Activated T-helper 1 cell treated with anti-CD3 and anti-CD28 coated beads, Interleukin-12 subunit alpha, Interleukin-12 subunit beta, Interleukin-2, Interleukin-4 antibody, amounts not matched to agents 30 ng/mL and 10 ng/mL and 1 ng/mL, durations not matched to agents 14 hours and 24 hours and 36 hours (primary cell): Measurements from ENCODE around the gene CMTM4. TPM values are rescaled to one million over a fixed set of nuclear protein-coding genes. Genes with fewer than 3 reads are reported as not detected.

Experiments
- DNase-seq: peaks from one replicate; pipeline ENCODE4 v3.0.0; 2021; ENCODE audit warnings: low spot score
- H3K27ac Mint-ChIP-seq: one replicate; pipeline ENCODE4 v1.8.0; 2021; ENCODE audit warnings: mild to moderate bottlenecking, mixed read lengths
- H3K27me3 Mint-ChIP-seq: one replicate; pipeline ENCODE4 v1.8.0; 2022; ENCODE audit warnings: mild to moderate bottlenecking, moderate library complexity, mixed read lengths; ENCODE audit not compliant: insufficient read depth
- H3K36me3 Mint-ChIP-seq: one replicate; pipeline ENCODE4 v1.8.0; 2021; ENCODE audit warnings: low read depth, mixed read lengths
- H3K4me1 Mint-ChIP-seq: one replicate; pipeline ENCODE4 v1.8.0; 2021; ENCODE audit warnings: low read depth, mixed read lengths
- H3K4me3 Mint-ChIP-seq: one replicate; pipeline ENCODE4 v1.8.0; 2021; ENCODE audit warnings: mild to moderate bottlenecking, moderate library complexity, mixed read lengths
- H3K9me3 Mint-ChIP-seq: one replicate; pipeline ENCODE4 v1.8.0; 2021; ENCODE audit warnings: mixed read lengths
- intact Hi-C: fragments of 100-400 bp; cut with micrococcal nuclease; formaldehyde crosslinking; loops from one replicate; pipeline ENCODE4 v1.15.1; 2024
- total RNA-seq: library from RNA; stranded (reverse); gene quantifications from 2 replicates; pipeline ENCODE4 v1.2.3, GENCODE V29; 2022

Gene CMTM4
- total RNA-seq, 1 donor from 2014 or later, result 3.3 TPM

GRCh38 chr16:66719246-66719645, 22.7 kb upstream of the CMTM4 start:
- H3K36me3 Mint-ChIP-seq, result peaks cover 22% of the 10 kb centered on the region
- intact Hi-C loops, result no loop called here
- no peak for DNase-seq
- no peaks in the 10 kb centered on the region for H3K9me3 Mint-ChIP-seq
- no peak overlapping the region for H3K4me3 Mint-ChIP-seq
- no peak overlapping the region for H3K27ac Mint-ChIP-seq
- H3K27me3 Mint-ChIP-seq, result no peaks in the 10 kb centered on the region
- H3K4me1 Mint-ChIP-seq, result no peaks in the 10 kb centered on the region

- H3K27me3 Mint-ChIP-seq, result no peaks in the 10 kb centered on the region
- no peak overlapping the region for H3K4me3 Mint-ChIP-seq
- H3K36me3 Mint-ChIP-seq, result peaks cover 8% of the 10 kb centered on the region
- no peak for DNase-seq
- no peaks in the 10 kb centered on the region for H3K4me1 Mint-ChIP-seq
- no peaks in the 10 kb centered on the region for H3K9me3 Mint-ChIP-seq
- intact Hi-C loops, result no loop called here
- H3K27ac Mint-ChIP-seq, result no peak overlapping the region
These were observed 21.2 kb upstream of the CMTM4 start for GRCh38 chr16:66717776-66718175.

DNA sequence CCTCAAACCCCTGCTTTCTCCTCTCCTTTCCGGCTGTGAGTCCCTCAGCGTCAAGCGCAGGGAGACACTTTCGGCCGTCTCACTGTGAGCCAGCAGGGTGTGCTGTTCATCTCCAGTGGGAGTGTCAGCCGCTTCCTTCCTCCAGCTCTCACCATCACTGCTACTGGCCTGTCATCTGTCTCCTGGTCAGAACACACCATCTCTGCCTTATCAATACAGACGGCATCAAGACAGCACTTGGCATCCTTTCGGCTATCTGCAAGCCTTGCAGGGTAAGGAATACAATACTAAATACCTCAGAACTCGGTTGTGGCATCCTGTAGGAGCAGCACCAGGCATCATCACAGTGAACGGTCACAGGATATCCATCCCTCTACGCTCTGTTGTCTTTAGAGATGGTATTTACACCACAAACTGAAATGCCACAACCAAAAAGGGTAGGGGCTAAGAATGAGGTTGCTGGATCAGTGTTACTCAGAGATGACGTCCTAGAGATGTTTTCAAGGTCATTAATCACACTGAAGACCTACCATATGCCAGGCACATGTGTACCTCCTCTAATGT, 20.7 kb upstream of the CMTM4 start:
- DNase-seq, result no peak
- no peaks in the 10 kb centered on the region for H3K4me1 Mint-ChIP-seq
- peaks cover 8% of the 10 kb centered on the region for H3K36me3 Mint-ChIP-seq
- intact Hi-C loops, result no loop called here
- no peaks in the 10 kb centered on the region for H3K9me3 Mint-ChIP-seq
- no peak overlapping the region for H3K4me3 Mint-ChIP-seq
- no peaks in the 10 kb centered on the region for H3K27me3 Mint-ChIP-seq
- no peak overlapping the region for H3K27ac Mint-ChIP-seq

DNA sequence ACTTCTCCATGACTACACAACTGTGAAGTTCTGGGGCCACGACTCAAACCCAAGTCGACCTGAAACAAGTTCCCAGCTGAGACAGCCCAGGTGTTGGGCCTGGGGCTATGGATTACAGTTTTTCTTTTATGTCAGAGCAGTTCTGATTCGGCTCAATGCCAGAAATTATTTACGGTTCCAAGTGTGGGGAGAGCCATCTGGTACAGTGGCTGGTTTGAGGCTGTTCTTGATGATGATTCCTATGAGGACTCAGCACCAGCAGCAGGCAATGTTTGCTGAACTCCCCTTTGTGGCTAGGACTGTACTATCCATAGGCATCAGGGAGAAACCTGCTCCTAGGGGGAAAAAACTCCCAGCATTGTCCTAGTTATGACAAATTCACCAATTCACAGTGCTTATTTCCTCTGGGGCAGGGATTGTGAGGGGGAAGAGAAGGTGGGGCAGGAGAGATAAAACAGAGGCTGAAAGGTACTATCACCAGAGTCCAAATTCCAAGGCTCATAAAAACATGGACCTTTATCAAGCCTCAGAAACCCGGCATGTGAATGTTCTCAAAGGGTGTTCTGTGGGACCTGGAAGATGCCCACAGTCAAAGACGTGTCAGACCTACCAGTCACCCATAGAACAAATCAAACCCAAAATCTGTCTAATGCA, 18.2 kb upstream of the CMTM4 start:
- H3K4me3 Mint-ChIP-seq, result no peak overlapping the region
- no peaks in the 10 kb centered on the region for H3K27me3 Mint-ChIP-seq
- H3K27ac Mint-ChIP-seq, result peak overlapping the region; percentile 31
- no peaks in the 10 kb centered on the region for H3K4me1 Mint-ChIP-seq
- H3K9me3 Mint-ChIP-seq, result no peaks in the 10 kb centered on the region
- H3K36me3 Mint-ChIP-seq, result peaks cover 3% of the 10 kb centered on the region
- intact Hi-C loops, result no loop called here
- DNase-seq, result no peak

GRCh38 chr16:66714062-66714461, 17.5 kb upstream of the CMTM4 start:
- no peaks in the 10 kb centered on the region for H3K27me3 Mint-ChIP-seq
- intact Hi-C loops, result no loop called here
- H3K4me3 Mint-ChIP-seq, result no peak overlapping the region
- peaks cover under 1% of the 10 kb centered on the region for H3K36me3 Mint-ChIP-seq
- DNase-seq, result no peak
- no peak overlapping the region for H3K27ac Mint-ChIP-seq
- H3K4me1 Mint-ChIP-seq, result no peaks in the 10 kb centered on the region
- H3K9me3 Mint-ChIP-seq, result no peaks in the 10 kb centered on the region

- no peak overlapping the region for H3K4me3 Mint-ChIP-seq
- no peaks in the 10 kb centered on the region for H3K36me3 Mint-ChIP-seq
- intact Hi-C loops, result no loop called here
- no peaks in the 10 kb centered on the region for H3K4me1 Mint-ChIP-seq
- no peaks in the 10 kb centered on the region for H3K9me3 Mint-ChIP-seq
- H3K27ac Mint-ChIP-seq, result no peak overlapping the region
- peaks cover under 1% of the 10 kb centered on the region for H3K27me3 Mint-ChIP-seq
- DNase-seq, result no peak
These were observed 16.5 kb upstream of the CMTM4 start for GRCh38 chr16:66713076-66713475.

DNA sequence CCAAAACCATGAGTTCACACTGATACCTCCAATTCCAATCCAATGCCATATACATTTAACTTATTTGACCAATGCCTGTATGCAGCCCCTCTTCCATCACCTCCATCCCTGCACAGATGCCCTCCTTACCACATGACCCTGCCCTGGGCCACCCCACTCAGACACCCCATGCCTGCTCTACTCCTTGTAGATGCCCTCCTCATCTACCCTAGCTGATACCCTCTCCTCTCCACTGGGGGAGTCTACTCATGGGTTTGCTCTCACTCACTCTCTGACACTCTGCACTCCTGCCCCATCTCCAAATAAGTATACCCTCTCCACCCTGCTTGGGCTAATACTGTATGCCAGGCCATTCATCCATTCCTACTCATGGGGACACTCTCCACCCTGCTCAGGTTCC, 16.0 kb upstream of the CMTM4 start:
- intact Hi-C loops, result no loop called here
- H3K4me1 Mint-ChIP-seq, result no peaks in the 10 kb centered on the region
- no peaks in the 10 kb centered on the region for H3K9me3 Mint-ChIP-seq
- peaks cover 1% of the 10 kb centered on the region for H3K27me3 Mint-ChIP-seq
- DNase-seq, result no peak
- no peaks in the 10 kb centered on the region for H3K36me3 Mint-ChIP-seq
- no peak overlapping the region for H3K27ac Mint-ChIP-seq
- no peak overlapping the region for H3K4me3 Mint-ChIP-seq

DNA sequence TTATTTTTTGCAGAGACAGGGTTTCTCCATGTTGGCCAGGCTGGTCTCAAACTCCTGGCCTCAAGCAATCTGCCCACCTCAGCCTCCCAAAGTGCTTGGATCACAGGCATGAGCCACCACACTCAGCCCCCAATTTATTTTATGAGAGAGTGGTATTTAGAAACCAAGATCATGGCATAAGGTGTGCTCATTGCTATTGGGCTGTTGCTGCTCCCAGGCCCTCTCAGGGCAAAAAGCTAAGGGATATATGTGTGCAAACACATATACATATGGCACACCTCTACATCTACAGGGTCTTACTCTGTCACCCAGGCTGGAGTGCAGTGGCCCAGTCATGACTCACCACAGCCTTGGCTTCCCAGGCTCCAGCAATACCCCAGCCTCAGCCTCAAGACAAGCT, 15.0 kb upstream of the CMTM4 start:
- H3K4me3 Mint-ChIP-seq, result no peak overlapping the region
- intact Hi-C loops, result no loop called here
- H3K27me3 Mint-ChIP-seq, result peaks cover 1% of the 10 kb centered on the region
- no peaks in the 10 kb centered on the region for H3K4me1 Mint-ChIP-seq
- no peaks in the 10 kb centered on the region for H3K36me3 Mint-ChIP-seq
- no peaks in the 10 kb centered on the region for H3K9me3 Mint-ChIP-seq
- H3K27ac Mint-ChIP-seq, result no peak overlapping the region
- no peak for DNase-seq

GRCh38 chr16:66706506-66706880, 9.9 kb upstream of the CMTM4 start:
- intact Hi-C loops, result no loop called here
- H3K4me3 Mint-ChIP-seq, result no peak overlapping the region

DNA sequence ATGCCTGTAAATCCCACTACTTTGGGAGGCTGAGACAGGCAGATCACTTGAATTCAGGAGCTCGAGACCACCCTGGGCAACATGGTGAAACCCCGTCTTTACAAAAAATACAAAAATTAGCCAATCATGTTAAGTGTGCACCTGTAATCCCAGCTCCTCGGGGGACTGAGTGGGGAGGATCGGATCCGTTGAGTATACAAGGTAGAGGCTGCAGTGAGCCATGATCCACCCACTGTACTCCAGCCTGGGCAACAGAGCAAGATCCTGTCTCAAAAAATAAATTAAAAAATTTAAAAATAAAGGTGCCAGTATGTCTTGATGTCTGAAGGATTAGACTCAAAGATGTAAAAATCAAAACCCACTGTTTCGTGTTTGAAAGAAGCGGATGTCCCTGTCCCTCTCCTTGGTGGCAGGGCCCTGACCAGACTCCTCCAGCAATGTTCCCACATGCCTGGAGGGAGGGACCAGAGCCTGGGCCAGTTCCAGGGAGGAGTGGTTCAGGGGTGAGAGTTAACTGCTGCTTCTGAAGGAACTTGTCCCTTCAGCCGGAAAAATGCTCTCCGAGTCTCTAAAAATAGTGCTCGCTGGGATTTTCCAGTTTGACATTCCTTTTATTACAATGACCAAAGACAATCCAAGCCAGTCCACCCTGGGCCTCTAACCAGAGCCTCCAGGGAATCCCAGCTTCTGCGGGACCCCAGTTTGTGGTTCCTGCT, 9.4 kb upstream of the CMTM4 start:
- Mint-ChIP-seq H3K9me3 (no peaks in the 10 kb centered on the region), H3K4me1 (no peaks in the 10 kb centered on the region), H3K27ac (no peak overlapping the region), H3K27me3 (peaks cover 9% of the 10 kb centered on the region), H3K4me3 (no peak overlapping the region), H3K36me3 (no peaks in the 10 kb centered on the region)
- no peak for DNase-seq
- intact Hi-C loops, result no loop called here

More at GRCh38 chr16:66706506-66706880, 9.9 kb upstream of the CMTM4 start:
- Mint-ChIP-seq H3K9me3 (no peaks in the 10 kb centered on the region), H3K36me3 (no peaks in the 10 kb centered on the region), H3K27ac (no peak overlapping the region), H3K4me1 (no peaks in the 10 kb centered on the region), H3K27me3 (peaks cover 9% of the 10 kb centered on the region)
- DNase-seq, result no peak

DNA sequence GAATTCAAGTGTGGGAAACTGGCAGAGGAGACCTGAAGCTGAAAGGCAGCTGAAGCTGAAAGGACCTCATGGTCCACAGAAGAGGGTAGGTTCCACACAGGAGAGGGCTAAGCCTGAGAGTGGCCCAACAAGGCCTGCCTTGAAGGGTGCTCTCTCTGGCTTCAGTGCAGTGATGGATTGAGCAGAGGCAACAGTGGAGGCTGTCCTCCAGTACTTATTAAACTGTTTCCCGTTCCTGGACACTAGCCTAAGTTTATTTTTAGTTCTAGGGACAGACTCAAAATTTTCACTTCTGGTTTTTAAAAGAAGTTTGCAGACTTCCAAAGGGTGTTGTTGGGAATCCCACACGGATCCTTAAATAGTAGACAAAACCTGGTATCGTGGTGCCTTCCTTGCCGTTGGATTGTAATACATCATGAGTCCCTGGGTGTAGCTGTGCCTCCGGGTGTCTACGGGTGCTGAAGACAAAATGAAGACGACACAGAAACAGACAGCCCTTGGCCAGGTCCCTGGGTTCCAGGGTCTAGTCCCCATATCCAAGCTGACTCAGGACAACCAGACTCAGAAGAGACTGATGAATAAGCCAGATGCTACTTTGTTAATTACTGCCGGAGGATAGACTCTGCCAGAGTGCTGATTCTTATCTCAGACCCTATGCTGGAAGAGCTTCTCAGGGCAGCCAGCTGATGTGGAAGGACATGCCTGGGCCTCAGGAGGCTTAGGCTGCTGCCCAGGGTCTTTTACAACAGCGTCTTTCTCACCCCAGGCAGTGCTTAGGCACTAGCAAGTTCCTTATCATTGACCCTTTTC, 7.1 kb upstream of the CMTM4 start:
- Mint-ChIP-seq H3K27ac (no peak overlapping the region), H3K9me3 (no peaks in the 10 kb centered on the region), H3K4me3 (no peak overlapping the region), H3K36me3 (no peaks in the 10 kb centered on the region), H3K27me3 (peaks cover 18% of the 10 kb centered on the region), H3K4me1 (no peaks in the 10 kb centered on the region)
- intact Hi-C loops, result no loop called here
- no peak for DNase-seq

- Mint-ChIP-seq H3K27ac (no peak overlapping the region), H3K27me3 (peaks cover 30% of the 10 kb centered on the region), H3K36me3 (no peaks in the 10 kb centered on the region), H3K4me3 (no peak overlapping the region), H3K9me3 (no peaks in the 10 kb centered on the region), H3K4me1 (no peaks in the 10 kb centered on the region)
- intact Hi-C loops, result no loop called here
- DNase-seq, result no peak
These were observed 5.0 kb upstream of the CMTM4 start for GRCh38 chr16:66701516-66701915.

GRCh38 chr16:66701026-66701425, 4.5 kb upstream of the CMTM4 start:
- Mint-ChIP-seq H3K36me3 (no peaks in the 10 kb centered on the region), H3K4me1 (no peaks in the 10 kb centered on the region), H3K4me3 (no peak overlapping the region), H3K27ac (no peak overlapping the region), H3K27me3 (peaks cover 26% of the 10 kb centered on the region), H3K9me3 (no peaks in the 10 kb centered on the region)
- intact Hi-C loops, result no loop called here
- no peak for DNase-seq
